CD4-positive, alpha-beta T cell (primary cell): Measurements from ENCODE around the gene SUSD6. TPM values are rescaled to one million over a fixed set of nuclear protein-coding genes. Genes with fewer than 3 reads are reported as not detected.
A peak's percentile ranks its signal among the peaks of the same experiment; 100 is the strongest.

Experiments
- ATAC-seq: fragments of 200-7000 bp; cut with Tn5 transposase; one replicate; pipeline ENCODE4 v1.10.0; 2022; ENCODE audit warnings: mild to moderate bottlenecking; ENCODE audit not compliant: poor library complexity
- CTCF ChIA-PET: fragments of 350-600 bp; sonication (Branson Sonifier 250); formaldehyde crosslinking; loops from one replicate; lab custom pipeline; 2021; ENCODE audit warnings: antibody characterized with exemption, inconsistent platforms; lab: Charles Lee
- POLR2A ChIA-PET: fragments of 350-600 bp; sonication (Branson Sonifier 250); formaldehyde crosslinking; loops from one replicate; lab custom pipeline; 2021; ENCODE audit warnings: antibody characterized with exemption, inconsistent platforms; lab: Charles Lee
- DNase-seq, 14 experiments: peaks; one replicate each; pipeline ENCODE4 v3.0.0-alpha.2; 2013 to 2020; ENCODE audit warnings: mixed read lengths in 2 of 14
- H3K27ac ChIP-seq, 2 donors: one replicate each; pipeline versions ENCODE4 v1.5.1 to v1.7.0; 2013; ENCODE audit warnings: low read length in 2 of 2, low read depth in 1 of 2, mild to moderate bottlenecking in 1 of 2
- H3K27me3 ChIP-seq, 2 experiments: 1 replicate in 1 of 2; 2 replicates in 1 of 2; pipeline versions ENCODE4 v1.6.1 to v1.7.0; 2013; ENCODE audit warnings: low read length in 2 of 2, control low read depth in 1 of 2, mild to moderate bottlenecking in 1 of 2, moderate library complexity in 1 of 2; ENCODE audit not compliant: insufficient read depth in 2 of 2, control insufficient read depth in 1 of 2
- H3K36me3 ChIP-seq: one replicate; pipeline ENCODE4 v1.6.1; 2013; ENCODE audit warnings: low read length, control low read depth; ENCODE audit not compliant: insufficient read depth
- H3K4me1 ChIP-seq: one replicate; pipeline ENCODE4 v1.6.1; 2013; ENCODE audit warnings: low read length, control low read depth; ENCODE audit not compliant: insufficient read depth
- H3K4me3 ChIP-seq: one replicate; pipeline ENCODE4 v1.5.1; 2013; ENCODE audit warnings: mild to moderate bottlenecking, low read length, moderate library complexity
- H3K9me3 ChIP-seq, 2 experiments: 1 replicate in 1 of 2; 2 replicates in 1 of 2; pipeline versions ENCODE4 v1.6.1 to v1.7.0; 2013; ENCODE audit warnings: low read length in 2 of 2, mild to moderate bottlenecking in 2 of 2, control low read depth in 1 of 2, moderate library complexity in 1 of 2; ENCODE audit not compliant: control insufficient read depth in 1 of 2, insufficient read depth in 1 of 2
- H3K27ac Mint-ChIP-seq: one replicate; pipeline ENCODE4 v1.8.0; 2020; ENCODE audit warnings: mixed read lengths
- H3K27me3 Mint-ChIP-seq: one replicate; pipeline ENCODE4 v1.8.0; 2021; ENCODE audit warnings: mixed read lengths
- H3K36me3 Mint-ChIP-seq: one replicate; pipeline ENCODE4 v1.8.0; 2021; ENCODE audit warnings: low read depth, mixed read lengths
- H3K4me1 Mint-ChIP-seq: one replicate; pipeline ENCODE4 v1.8.0; 2021; ENCODE audit warnings: low read depth, mixed read lengths
- H3K4me3 Mint-ChIP-seq: one replicate; pipeline ENCODE4 v1.8.0; 2020; ENCODE audit warnings: mild to moderate bottlenecking, mixed read lengths
- H3K9me3 Mint-ChIP-seq: one replicate; pipeline ENCODE4 v1.8.0; 2020; ENCODE audit warnings: mixed read lengths
- intact Hi-C, 2 experiments: fragments of 100-400 bp; cut with DNase I in 1 of 2; cut with micrococcal nuclease in 1 of 2; formaldehyde crosslinking; loops; one replicate each; pipeline versions ENCODE4 v1.15.1 to v1.9.0; 2023 to 2025; cut with DNase I, micrococcal nuclease
- total RNA-seq, 174 experiments: library from RNA in 2 of 174; stranded (reverse) in 2 of 174; gene quantifications; one replicate each; pipeline ENCODE4 v1.2.3 and lab custom pipeline; 2021 to 2026
- TF ChIP-seq, protein P1 (sequence below): fragments of 200-600 bp; IDR thresholded peaks from one replicate; pipeline ENCODE4 v1.8.0; 2022; ENCODE audit warnings: antibody characterized with exemption, mild to moderate bottlenecking

Gene SUSD6
- total RNA-seq, 2 experiments from 2014 or later: 93.7 to 95.1 TPM

DNA sequence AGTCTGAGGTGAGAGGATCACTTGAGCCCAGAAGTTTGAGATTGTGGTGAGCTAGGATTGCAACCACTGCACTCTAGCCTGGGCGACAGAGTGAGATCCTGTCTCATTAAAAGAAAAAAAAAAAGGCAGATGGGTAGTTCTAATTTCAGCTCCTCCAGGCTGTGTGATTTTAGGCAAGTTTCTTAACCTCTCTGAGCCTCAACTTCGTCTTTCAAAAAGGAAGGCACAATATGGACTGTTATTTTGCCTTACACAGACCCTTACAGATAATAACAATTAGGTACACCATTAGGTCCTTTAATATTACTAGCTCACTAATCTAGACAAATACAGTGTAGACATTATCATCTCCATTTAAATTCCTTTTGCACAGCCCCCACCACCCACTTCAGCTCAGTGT lies 31.9 kb upstream of the SUSD6 start:
- Mint-ChIP-seq H3K36me3 (no peaks in the 10 kb centered on the region), H3K27ac (no peak overlapping the region), H3K9me3 (no peaks in the 10 kb centered on the region), H3K4me1 (peaks cover 4% of the 10 kb centered on the region), H3K27me3 (peaks cover 31% of the 10 kb centered on the region), H3K4me3 (no peak overlapping the region)
- no peak overlapping the region for H3K4me3 ChIP-seq
- peaks cover 9% of the 10 kb centered on the region in 2 experiments for H3K27me3 ChIP-seq
- no peak overlapping the region for H3K27ac ChIP-seq
- peaks cover 3% of the 10 kb centered on the region for H3K4me1 ChIP-seq
- H3K9me3 ChIP-seq: no peaks in the 10 kb centered on the region
- H3K36me3 ChIP-seq: no peaks in the 10 kb centered on the region
- ChIA-PET CTCF (interaction anchor here (0.9 kb wide), 1 partner anchor 148 kb away, joined by 3 read pairs; no protein-coding TSS in a partner anchor), POLR2A (no interaction called here)
- DNase-seq (no peak), ATAC-seq (no peak)
- TF ChIP-seq, protein P1, sequence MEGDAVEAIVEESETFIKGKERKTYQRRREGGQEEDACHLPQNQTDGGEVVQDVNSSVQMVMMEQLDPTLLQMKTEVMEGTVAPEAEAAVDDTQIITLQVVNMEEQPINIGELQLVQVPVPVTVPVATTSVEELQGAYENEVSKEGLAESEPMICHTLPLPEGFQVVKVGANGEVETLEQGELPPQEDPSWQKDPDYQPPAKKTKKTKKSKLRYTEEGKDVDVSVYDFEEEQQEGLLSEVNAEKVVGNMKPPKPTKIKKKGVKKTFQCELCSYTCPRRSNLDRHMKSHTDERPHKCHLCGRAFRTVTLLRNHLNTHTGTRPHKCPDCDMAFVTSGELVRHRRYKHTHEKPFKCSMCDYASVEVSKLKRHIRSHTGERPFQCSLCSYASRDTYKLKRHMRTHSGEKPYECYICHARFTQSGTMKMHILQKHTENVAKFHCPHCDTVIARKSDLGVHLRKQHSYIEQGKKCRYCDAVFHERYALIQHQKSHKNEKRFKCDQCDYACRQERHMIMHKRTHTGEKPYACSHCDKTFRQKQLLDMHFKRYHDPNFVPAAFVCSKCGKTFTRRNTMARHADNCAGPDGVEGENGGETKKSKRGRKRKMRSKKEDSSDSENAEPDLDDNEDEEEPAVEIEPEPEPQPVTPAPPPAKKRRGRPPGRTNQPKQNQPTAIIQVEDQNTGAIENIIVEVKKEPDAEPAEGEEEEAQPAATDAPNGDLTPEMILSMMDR: no peak
- intact Hi-C loops: loop anchor here (10.0 kb wide), 2 partner anchors 455 to 715 kb away; no protein-coding TSS in a partner anchor

DNA sequence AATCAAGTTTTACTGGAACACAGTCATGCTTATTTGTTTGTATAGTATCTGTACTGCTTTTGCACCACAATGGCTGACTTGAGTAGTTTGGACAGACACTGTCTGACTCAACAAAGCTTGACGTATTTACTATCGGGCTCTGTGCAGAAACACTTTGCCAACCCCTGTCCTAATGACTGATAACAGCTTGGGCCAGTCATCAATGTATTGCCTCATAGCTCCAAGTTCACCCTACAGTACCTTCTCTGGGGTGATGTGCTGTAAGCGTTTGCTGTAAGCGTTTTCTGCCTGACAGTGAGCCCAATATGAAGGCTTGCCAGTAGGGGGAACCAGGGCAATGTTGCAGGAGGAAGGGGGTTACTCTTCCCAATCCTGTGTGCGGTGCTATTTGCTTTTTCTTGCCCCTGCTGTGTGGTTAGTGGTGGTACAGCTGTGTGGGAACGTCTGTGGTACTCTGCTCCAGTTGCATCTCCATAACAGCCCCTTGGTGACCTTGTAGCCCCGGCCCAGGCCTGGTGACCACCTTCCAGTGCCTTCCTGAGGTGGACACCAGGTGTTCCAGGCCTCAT lies 31.3 kb upstream of the SUSD6 start:
- H3K4me3 Mint-ChIP-seq: no peak overlapping the region
- no peak overlapping the region for H3K27ac ChIP-seq
- ChIA-PET CTCF (interaction anchor here (0.6 to 1.7 kb wide), 3 partner anchors 22 to 147 kb away, joined by 3 to 7 read pairs (median 3); no protein-coding TSS in a partner anchor), POLR2A (no interaction called here)
- H3K4me1 Mint-ChIP-seq: no peaks in the 10 kb centered on the region
- H3K27me3 Mint-ChIP-seq: peaks cover 25% of the 10 kb centered on the region
- H3K27ac Mint-ChIP-seq: no peak overlapping the region
- no peaks in the 10 kb centered on the region for H3K36me3 ChIP-seq
- H3K4me1 ChIP-seq: no peaks in the 10 kb centered on the region
- intact Hi-C loops: no loop called here
- H3K9me3 ChIP-seq: no peaks in the 10 kb centered on the region
- TF ChIP-seq, protein P1: no peak
- ATAC-seq: no peak
- peak in 2 of 14 experiments; percentile 8 to 24 for DNase-seq
- H3K36me3 Mint-ChIP-seq: no peaks in the 10 kb centered on the region
- no peaks in the 10 kb centered on the region for H3K9me3 Mint-ChIP-seq
- H3K27me3 ChIP-seq: peaks cover 6 to 7% of the 10 kb centered on the region in 2 experiments
- H3K4me3 ChIP-seq: no peak overlapping the region

DNA sequence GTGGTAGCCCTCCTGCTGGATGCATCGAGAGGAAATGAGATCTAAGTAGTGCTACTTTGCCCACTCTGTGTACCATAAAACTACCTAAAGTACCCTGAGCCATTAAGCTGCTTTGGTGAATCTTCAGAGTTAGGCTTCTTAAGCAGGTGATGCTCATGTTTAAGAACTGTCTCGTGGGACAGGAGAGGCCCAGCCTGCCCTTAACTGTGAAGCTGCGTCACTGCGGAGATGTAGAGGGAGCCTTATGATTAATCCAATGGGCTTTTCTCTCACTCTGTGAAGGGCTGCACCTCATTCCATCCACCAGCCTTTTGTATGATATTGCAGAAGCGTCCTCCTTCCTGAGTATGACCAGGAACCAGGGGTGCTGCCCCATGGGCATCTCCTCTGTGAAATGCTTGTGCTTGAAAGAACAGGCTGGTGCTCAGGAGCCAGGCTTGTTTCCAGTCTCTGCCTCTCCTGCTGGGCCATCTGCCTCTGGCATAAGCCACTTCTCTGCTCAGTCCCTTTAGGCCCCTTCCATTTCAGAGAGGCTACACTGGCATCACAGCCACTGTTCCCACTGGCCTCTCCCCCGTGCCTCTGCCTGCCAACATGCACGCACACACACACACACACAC lies 30.0 kb upstream of the SUSD6 start:
- no peaks in the 10 kb centered on the region for H3K36me3 ChIP-seq
- TF ChIP-seq, protein P1: no peak
- no peak for DNase-seq
- POLR2A ChIA-PET: no interaction called here
- Mint-ChIP-seq H3K4me1 (no peaks in the 10 kb centered on the region), H3K27ac (no peak overlapping the region), H3K9me3 (no peaks in the 10 kb centered on the region), H3K4me3 (no peak overlapping the region), H3K27me3 (peaks cover 13% of the 10 kb centered on the region), H3K36me3 (no peaks in the 10 kb centered on the region)
- intact Hi-C loops: no loop called here
- H3K4me3 ChIP-seq: no peak overlapping the region
- H3K4me1 ChIP-seq: no peaks in the 10 kb centered on the region
- no peak for ATAC-seq
- no peaks in the 10 kb centered on the region for H3K9me3 ChIP-seq
- H3K27ac ChIP-seq: no peak overlapping the region
- CTCF ChIA-PET: interaction anchor here (0.7 to 1.7 kb wide), 3 partner anchors 92 to 145 kb away, joined by 3 to 7 read pairs (median 4); no protein-coding TSS in a partner anchor
- peaks cover 0 to 1% of the 10 kb centered on the region in 2 experiments for H3K27me3 ChIP-seq
